Tibial nerve (tissue), 3 donors: ENCODE data around the gene RNF220.

Experiments
- POLR2A ChIP-seq, 2 donors: fragments of 450-650 bp; IDR thresholded peaks; one replicate each; pipeline ENCODE4 v1.6.1; 2017; ENCODE audit warnings: antibody characterized with exemption in 2 of 2, mild to moderate bottlenecking in 2 of 2, moderate library complexity in 2 of 2
- TF ChIP-seq, protein P1 (sequence below), 5 experiments: fragments of 200-600 bp in 3 of 5; fragments of 450-650 bp in 2 of 5; sonication (generic) in 3 of 5; IDR thresholded peaks; one replicate each; pipeline ENCODE4 v1.5.1; 2016 to 2019; ENCODE audit warnings: antibody characterized with exemption in 5 of 5, mild to moderate bottlenecking in 3 of 5, moderate library complexity in 2 of 5

DNA sequence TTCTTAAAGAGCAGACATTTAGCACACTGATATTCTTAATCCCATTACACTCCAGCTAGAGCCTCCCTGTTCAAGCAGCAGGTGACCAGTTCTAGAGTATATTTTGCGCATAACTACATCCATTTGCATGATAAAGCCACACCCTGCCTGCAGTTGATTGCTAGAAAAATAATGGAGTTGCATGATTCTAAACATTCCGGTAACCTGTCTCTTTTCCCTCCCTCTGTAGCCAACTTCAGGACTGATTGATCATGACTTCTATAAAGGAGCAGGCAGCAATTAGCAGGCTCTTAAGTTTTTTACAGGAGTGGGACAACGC lies 284.4 kb downstream of the RNF220 start:
- no peak for TF ChIP-seq POLR2A (IDR thresholded peaks at IDR 0.05)
- TF ChIP-seq, protein P1, sequence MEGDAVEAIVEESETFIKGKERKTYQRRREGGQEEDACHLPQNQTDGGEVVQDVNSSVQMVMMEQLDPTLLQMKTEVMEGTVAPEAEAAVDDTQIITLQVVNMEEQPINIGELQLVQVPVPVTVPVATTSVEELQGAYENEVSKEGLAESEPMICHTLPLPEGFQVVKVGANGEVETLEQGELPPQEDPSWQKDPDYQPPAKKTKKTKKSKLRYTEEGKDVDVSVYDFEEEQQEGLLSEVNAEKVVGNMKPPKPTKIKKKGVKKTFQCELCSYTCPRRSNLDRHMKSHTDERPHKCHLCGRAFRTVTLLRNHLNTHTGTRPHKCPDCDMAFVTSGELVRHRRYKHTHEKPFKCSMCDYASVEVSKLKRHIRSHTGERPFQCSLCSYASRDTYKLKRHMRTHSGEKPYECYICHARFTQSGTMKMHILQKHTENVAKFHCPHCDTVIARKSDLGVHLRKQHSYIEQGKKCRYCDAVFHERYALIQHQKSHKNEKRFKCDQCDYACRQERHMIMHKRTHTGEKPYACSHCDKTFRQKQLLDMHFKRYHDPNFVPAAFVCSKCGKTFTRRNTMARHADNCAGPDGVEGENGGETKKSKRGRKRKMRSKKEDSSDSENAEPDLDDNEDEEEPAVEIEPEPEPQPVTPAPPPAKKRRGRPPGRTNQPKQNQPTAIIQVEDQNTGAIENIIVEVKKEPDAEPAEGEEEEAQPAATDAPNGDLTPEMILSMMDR (IDR thresholded peaks at IDR 0.05): no peak
